Fibroblast of peridontal ligament (primary cell): ENCODE results near the gene CTNNA3.

ENCODE experiments used
- DNase-seq: peaks from one replicate; pipeline ENCODE4 v3.0.0-alpha.2; 2010; ENCODE audit errors: extremely low read depth

Gene CTNNA3

DNA sequence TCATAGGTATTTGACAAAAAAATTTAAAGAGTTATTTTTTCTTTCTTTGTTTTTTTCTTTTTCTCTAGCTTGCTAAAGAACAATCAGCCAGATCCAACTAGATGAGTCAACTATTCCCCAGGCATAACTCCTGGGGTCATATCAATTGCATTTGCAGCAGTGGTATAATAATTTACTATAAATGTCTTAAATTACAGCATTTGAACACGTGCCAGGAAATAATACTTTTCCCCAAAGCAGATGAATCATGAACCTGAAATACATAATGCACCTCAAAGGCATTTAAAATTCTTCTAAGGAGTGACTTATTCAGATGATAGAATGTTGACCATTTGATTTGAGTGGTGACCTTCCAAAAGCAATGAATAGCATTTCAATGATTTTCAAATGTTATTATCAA lies 580.0 kb downstream of the CTNNA3 start:
- DNase-seq = no peak

- no peak for DNase-seq
These were observed 581.0 kb downstream of the CTNNA3 start for GRCh38 chr10:67114945-67115344.

DNA sequence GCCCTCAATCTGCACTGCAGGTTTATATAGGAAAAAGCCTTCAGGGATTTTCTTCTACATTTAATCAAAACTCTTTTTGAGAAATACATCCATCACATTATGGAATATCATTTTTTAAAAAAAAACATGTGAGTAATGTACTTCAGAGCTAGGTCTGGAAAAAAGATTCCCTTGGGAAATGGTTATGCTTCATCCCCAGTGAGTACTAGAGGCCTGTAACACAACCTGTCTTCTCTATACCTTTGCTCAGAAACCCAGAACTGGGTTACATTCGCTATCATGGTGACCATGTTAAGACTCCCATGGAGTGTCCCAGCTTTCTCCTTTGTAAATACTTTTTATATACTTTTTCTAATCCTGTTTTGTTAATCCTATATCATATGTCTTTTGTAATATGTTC lies 583.2 kb downstream of the CTNNA3 start:
- DNase-seq = no peak

- DNase-seq = no peak
These were observed 585.7 kb downstream of the CTNNA3 start for GRCh38 chr10:67110286-67110685.

DNA sequence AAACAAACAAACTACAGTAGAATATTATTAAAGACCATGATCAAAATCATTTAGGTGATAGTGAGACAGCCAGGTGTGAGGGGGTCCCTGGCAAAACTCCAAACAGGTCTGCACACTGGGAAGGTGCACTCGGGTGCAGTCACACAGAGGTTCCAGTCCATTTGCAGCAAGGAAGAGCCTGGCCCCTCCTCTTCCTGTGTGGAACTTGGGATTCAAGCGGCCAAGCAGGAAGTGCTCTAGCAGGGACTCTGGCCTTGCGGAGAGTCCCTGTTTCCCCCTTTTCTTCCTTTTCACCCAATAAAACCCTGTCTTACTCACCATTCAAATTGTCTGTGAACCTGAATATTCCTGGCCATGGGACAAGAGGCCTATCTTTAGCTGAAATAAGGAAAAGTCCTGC lies 588.3 kb downstream of the CTNNA3 start:
- no peak for DNase-seq

DNA sequence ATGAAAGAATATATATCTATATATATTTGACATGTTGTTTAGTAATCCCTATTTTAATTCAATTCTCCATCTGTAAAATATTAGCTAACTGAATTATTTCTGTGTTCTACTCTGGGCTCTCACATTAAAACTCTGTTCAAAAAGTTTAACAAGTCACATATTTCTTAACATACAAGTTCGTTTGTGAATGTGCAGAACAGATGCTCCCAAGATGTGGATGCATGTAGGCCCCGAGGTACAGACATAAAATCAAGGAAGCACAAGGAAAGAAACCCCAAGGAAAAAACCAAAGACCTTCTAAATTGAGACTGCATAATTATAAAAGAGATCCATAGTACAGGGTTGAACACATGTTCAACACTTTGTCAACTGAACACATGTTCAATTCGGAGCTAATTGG lies 595.0 kb downstream of the CTNNA3 start:
- DNase-seq = no peak

DNA sequence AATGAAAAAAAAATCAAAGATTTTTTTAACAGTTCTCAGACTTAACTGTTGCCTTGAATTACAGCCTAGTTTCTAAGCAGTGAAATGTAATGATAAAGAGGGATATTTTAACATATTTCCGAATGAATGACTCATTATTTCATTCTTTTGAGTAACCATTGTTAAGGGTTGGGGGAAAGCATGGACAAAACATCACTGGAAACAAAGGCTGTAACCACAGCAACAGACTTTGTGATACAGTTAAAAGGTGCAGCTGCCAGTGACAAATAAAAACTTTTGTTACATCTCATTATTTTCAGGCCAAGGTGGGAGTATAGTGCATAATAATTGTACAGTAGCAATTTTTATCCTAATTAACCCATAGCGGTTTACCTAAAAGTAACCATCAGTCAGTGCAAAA lies 597.5 kb downstream of the CTNNA3 start:
- DNase-seq = no peak

GRCh38 chr10:67095531-67095930 lies 600.5 kb downstream of the CTNNA3 start:
- no peak for DNase-seq

DNA sequence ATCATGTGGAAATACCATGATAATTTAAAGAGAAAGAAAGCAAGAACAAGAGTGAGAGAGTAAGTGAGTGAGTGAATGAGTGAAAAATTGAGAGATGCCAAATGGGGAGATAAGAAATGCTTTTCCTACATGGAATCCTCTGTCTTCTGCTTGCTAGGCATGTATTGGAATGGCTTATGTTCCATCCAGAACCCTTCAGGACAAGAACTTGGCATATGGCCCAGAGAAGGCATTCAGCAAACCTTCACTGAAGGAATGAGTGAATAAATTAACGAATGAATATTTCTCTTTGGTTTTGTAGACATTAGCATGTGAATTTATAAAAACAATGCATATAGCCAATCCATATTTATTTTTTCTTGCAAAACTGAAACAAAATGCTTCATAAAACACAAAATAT lies 608.0 kb downstream of the CTNNA3 start:
- DNase-seq = no peak

- no peak for DNase-seq
These were observed 608.9 kb downstream of the CTNNA3 start for GRCh38 chr10:67087135-67087425.

DNA sequence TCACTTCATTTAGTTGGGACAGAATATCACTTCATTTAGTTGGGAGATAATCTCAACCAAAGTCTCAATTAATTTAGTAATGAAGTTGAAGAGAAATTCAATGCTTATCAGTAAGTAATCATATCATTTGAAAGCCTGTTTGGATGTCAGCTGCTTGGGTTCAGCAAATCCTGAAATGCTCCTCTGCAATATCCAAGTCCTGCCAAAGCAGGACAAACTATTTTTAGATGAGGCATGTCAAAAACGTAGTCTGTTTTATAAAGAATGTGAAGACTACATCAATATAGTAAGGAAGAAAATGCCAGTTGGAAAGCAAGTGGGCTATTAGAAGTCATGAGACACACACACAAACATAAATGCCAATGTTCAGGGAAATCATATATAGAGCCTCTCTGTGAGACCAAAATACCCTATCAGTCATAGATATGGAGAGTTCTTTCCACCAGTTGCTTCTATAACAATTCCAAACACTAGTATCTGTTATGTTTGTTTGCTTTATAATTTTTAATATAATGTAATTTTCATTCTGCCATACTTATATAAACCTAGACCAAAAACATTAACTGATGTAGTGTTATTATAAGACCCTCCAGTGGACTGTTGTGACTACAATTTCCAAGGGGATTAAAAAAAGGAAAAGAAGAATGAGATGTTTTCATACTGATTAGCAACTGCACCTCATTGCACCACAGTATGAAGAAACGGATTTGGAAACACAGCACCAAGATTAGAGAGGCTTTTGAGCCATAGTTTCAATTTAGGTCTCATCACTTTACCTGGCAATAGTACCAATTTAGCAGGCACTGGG lies 609.5 kb downstream of the CTNNA3 start:
- no peak for DNase-seq

DNA sequence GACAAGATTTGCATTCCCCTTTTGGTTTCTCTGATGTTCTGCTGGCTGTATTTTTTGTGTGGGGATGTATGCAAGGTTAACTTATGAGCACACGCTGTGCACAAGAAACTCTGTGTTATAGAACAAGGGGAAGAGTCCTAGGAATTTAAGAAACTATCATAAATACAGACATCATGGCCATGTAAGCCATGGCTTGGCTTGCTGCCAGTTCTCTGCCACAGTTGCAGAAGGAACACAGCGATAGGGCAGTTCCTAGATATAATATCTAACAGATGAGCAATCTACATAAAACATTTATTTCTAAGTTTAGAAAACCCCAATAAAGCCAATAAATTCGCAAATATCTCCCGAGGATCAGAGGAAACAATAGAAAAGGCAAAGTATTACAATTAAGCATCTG lies 616.9 kb downstream of the CTNNA3 start:
- no peak for DNase-seq

DNA sequence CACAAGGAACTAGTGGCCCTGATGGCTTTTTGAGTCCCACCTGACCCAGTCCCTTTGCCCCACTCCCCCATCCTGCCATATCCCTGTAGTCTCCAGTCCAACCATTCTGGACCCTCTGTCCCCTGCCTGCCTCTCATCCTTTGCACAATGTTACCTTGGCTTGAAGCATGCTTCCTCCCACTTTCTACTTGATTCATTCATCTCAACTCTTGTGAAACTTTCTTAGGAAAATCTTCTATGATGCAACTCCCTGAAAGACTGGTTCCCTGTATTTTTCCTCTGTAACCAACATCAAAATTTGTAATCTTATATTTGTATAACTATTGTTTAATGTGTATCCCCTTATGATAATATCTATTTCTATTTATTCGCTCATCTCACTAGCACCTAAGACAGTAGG lies 618.6 kb downstream of the CTNNA3 start:
- DNase-seq = peak; percentile 0

DNA sequence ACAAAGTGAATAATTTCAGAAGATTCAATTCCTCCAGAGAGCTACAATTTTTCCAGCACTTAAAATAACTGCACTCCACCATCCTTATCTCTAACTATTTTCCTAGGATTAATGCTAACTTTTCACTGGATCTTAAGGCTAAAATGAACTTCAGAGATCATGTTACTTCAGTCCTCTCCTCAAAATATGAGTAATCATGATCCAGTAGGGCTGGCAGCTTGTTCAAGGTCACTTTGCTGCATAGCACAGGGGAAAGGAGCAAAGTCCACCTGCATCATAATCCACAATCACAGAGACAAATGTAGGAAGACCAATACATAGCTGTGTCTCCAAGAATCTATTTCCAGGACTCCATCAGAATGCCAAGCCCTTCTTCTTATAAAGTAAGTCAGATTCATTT lies 619.9 kb downstream of the CTNNA3 start:
- no peak for DNase-seq

DNA sequence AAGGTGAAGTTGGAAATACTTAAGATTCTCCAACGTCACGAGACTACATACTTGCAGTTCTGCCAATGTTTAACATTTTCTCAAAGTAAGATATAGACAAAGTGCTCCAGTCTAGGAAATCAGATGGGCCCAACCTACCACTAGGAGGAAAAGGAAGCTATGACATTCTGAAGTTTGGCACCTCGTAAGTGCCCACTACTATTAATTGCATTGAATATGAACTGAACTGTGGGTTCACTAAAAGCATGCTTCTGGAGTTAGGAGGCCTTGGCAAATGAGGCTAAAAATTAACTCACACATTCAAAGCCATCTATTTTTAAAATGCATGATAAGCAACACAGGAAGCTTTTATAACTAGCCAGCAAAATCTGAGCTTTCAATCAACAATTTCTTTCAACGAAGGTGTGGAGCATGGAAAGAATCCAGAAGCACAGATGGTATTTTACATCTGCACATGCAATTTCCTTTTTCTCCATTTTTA lies 620.5 kb downstream of the CTNNA3 start:
- DNase-seq = no peak

- no peak for DNase-seq
These were observed 623.3 kb downstream of the CTNNA3 start for GRCh38 chr10:67072654-67073053.

DNA sequence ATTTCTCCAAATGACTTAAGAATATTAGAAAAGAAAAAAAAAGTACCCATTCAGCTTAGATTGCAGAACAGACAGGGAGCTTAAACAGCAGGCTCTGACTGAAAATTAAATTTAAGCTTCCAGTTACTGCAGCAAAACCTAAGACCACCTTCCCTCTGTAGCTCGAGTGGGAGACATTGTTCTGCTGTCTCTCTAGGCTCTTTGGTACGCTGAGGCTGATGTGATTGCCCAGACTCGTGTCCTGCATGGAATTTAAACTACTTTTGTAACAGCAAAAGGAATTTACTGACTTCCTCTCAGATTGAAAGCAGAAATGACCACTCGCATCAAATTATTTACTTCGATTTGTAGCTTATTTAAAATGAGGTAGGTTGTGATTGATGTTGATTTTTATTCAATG lies 645.6 kb downstream of the CTNNA3 start:
- DNase-seq = no peak

DNA sequence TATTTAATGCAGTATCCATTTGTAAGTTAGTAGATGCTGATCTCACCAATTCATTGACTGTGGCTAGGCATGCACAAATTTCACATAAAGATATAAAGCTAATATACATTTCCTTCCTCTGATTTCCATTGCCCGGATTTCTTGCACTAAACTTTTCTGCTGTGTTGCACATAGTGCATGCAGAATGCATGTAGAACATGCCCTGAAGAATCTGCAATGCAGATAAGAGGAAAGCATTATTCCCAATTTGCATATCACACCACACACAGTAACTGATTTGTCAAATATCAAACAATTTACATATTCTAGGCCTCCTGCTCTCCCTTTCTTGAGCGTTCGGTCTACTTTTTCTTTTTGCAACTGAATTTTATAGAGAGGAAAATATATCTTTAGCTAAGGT lies 646.0 kb downstream of the CTNNA3 start:
- no peak for DNase-seq

GRCh38 chr10:67046507-67046906 lies 649.5 kb downstream of the CTNNA3 start:
- DNase-seq = no peak

DNA sequence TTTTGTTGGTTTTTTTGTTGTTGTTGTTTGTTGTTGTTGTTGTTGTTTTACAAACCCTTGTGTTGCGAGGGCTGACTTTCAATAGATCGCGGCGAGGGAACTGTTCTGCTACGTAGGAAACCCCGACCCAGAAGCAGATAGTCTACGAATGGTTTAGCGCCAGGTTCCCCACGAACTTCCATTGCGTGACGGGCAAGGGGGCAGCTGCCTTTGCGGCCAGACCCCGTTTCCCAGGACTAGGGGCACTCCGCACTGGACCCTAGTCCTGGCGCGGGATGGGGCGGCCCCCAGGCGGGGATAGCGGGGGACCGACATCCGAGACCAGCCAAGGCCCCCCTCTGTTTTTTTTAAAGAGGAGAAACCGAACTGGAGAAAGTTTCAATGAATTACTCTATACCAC lies 650.6 kb downstream of the CTNNA3 start:
- DNase-seq = no peak

GRCh38 chr10:67043041-67043440 lies 653.0 kb downstream of the CTNNA3 start:
- DNase-seq = no peak

DNA sequence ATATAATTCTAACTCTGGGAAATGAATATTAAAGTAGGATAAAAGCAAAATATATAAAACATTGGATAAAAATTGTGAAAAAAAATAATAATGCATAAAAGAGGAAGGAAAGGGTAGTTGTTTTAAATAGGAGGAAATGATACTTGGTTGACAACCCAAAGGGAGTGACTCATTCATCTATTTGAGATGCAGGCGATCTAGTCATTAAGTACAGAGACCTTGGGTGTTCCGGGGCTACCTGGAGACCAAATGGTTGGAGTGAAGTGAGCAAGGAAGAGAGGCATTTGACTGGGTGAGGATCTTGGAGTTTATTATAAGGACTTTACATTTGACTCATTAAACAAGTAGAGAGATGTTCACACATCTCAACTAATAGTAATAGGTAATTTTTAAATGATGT lies 659.2 kb downstream of the CTNNA3 start:
- no peak for DNase-seq

GRCh38 chr10:67033878-67034277 lies 662.1 kb downstream of the CTNNA3 start:
- no peak for DNase-seq

- no peak for DNase-seq
These were observed 673.9 kb downstream of the CTNNA3 start for GRCh38 chr10:67022099-67022498.
